ENCODE results near the gene TBC1D10B.
"Not testable (repeated sequence)": the region's sequence is repeated elsewhere in the genome, so short reads cannot be mapped to it uniquely, and the experiment has no call there.

Gene TBC1D10B

GRCh38 chr16:30396627-30397026, 26.3 kb upstream of the TBC1D10B start:
- Histone ChIP-seq H3K4me3 (ENCODE audit: extremely low read depth, insufficient read depth, low read length, poor library complexity, severe bottlenecking) (peak overlapping the region; percentile 74), H3K4me1 (ENCODE audit: control insufficient read depth, insufficient read depth, low read length, poor library complexity, severe bottlenecking) (peaks cover 44% of the 10 kb centered on the region), H3K36me3 (ENCODE audit: control insufficient read depth, insufficient read depth, low read length) (peaks cover 25% of the 10 kb centered on the region)
- H3K27ac ChIP-seq (ENCODE audit: low read depth, low read length, severe bottlenecking); H3K9me3 ChIP-seq (ENCODE audit: control insufficient read depth, low read length): not testable (repeated sequence)
- WGBS, 2 experiments (ENCODE audit: insufficient coverage in 2 of 2): 100% methylated on average over 2 of the region's 4 CpGs

- WGBS, 2 experiments (ENCODE audit: insufficient coverage in 2 of 2): 17 to 19% methylated on average over 12 of the region's 13 CpGs
- H3K4me3 ChIP-seq (ENCODE audit: extremely low read depth, insufficient read depth, low read length, poor library complexity, severe bottlenecking): peak overlapping the region; percentile 74
- peaks cover 44% of the 10 kb centered on the region for H3K4me1 ChIP-seq (ENCODE audit: control insufficient read depth, insufficient read depth, low read length, poor library complexity, severe bottlenecking)
- peaks cover 25% of the 10 kb centered on the region for H3K36me3 ChIP-seq (ENCODE audit: control insufficient read depth, insufficient read depth, low read length)
- H3K27ac ChIP-seq (ENCODE audit: low read depth, low read length, severe bottlenecking): peak overlapping the region; percentile 99
- no peaks in the 10 kb centered on the region for H3K9me3 ChIP-seq (ENCODE audit: control insufficient read depth, low read length)
These were observed 25.8 kb upstream of the TBC1D10B start for GRCh38 chr16:30395992-30396585.

GRCh38 chr16:30395155-30395991, 25.1 kb upstream of the TBC1D10B start, which contains the start of gene ZNF48:
Gene ZNF48, plus strand, starts transcription at chr16:30395420. Its CDS starts 375 bp downstream, at chr16:30395795.
- peaks cover 25% of the 10 kb centered on the region for H3K36me3 ChIP-seq (ENCODE audit: control insufficient read depth, insufficient read depth, low read length)
- H3K27ac ChIP-seq (ENCODE audit: low read depth, low read length, severe bottlenecking): peak within 1 kb of the TSS; percentile 99
- H3K9me3 ChIP-seq (ENCODE audit: control insufficient read depth, low read length): no peaks in the 10 kb centered on the region
- H3K4me1 ChIP-seq (ENCODE audit: control insufficient read depth, insufficient read depth, low read length, poor library complexity, severe bottlenecking): peaks cover 44% of the 10 kb centered on the region
- 0 to 1% methylated on average over 70 to 71 of the region's 103 CpGs for WGBS, 2 experiments (ENCODE audit: insufficient coverage in 2 of 2)
- H3K4me3 ChIP-seq (ENCODE audit: extremely low read depth, insufficient read depth, low read length, poor library complexity, severe bottlenecking): peak within 1 kb of the TSS; percentile 74

- WGBS, 2 experiments (ENCODE audit: insufficient coverage in 2 of 2): 2% methylated on average over 23 to 28 of the region's 31 CpGs
- Histone ChIP-seq H3K27ac (ENCODE audit: low read depth, low read length, severe bottlenecking) (peak overlapping the region; percentile 99), H3K9me3 (ENCODE audit: control insufficient read depth, low read length) (no peaks in the 10 kb centered on the region), H3K36me3 (ENCODE audit: control insufficient read depth, insufficient read depth, low read length) (peaks cover 25% of the 10 kb centered on the region), H3K4me3 (ENCODE audit: extremely low read depth, insufficient read depth, low read length, poor library complexity, severe bottlenecking) (peak overlapping the region; percentile 74), H3K4me1 (ENCODE audit: control insufficient read depth, insufficient read depth, low read length, poor library complexity, severe bottlenecking) (peaks cover 43% of the 10 kb centered on the region)
These were observed 24.4 kb upstream of the TBC1D10B start for GRCh38 chr16:30394592-30395154.

GRCh38 chr16:30383521-30383920, 13.2 kb upstream of the TBC1D10B start:
- Histone ChIP-seq H3K9me3 (ENCODE audit: control insufficient read depth, low read length) (no peaks in the 10 kb centered on the region), H3K4me3 (ENCODE audit: extremely low read depth, insufficient read depth, low read length, poor library complexity, severe bottlenecking) (no peak overlapping the region), H3K4me1 (ENCODE audit: control insufficient read depth, insufficient read depth, low read length, poor library complexity, severe bottlenecking) (peaks cover 10% of the 10 kb centered on the region), H3K36me3 (ENCODE audit: control insufficient read depth, insufficient read depth, low read length) (peaks cover 8% of the 10 kb centered on the region), H3K27ac (ENCODE audit: low read depth, low read length, severe bottlenecking) (no peak overlapping the region)
- WGBS, 2 experiments (ENCODE audit: insufficient coverage in 2 of 2): 71 to 83% methylated on average over 2 of the region's 2 CpGs

GRCh38 chr16:30382111-30382881, 12.0 kb upstream of the TBC1D10B start, which contains the start of gene SEPTIN1:
Gene SEPTIN1, minus strand, starts transcription at chr16:30382561. Its CDS starts 19 bp downstream, at chr16:30382542.
- 91 to 92% methylated on average over 9 to 11 of the region's 12 CpGs for WGBS, 2 experiments (ENCODE audit: insufficient coverage in 2 of 2)
- no peak within 1 kb of the TSS for H3K4me3 ChIP-seq (ENCODE audit: extremely low read depth, insufficient read depth, low read length, poor library complexity, severe bottlenecking)
- peaks cover 10% of the 10 kb centered on the region for H3K4me1 ChIP-seq (ENCODE audit: control insufficient read depth, insufficient read depth, low read length, poor library complexity, severe bottlenecking)
- no peaks in the 10 kb centered on the region for H3K9me3 ChIP-seq (ENCODE audit: control insufficient read depth, low read length)
- peaks cover 8% of the 10 kb centered on the region for H3K36me3 ChIP-seq (ENCODE audit: control insufficient read depth, insufficient read depth, low read length)
- H3K27ac ChIP-seq (ENCODE audit: low read depth, low read length, severe bottlenecking): peak within 1 kb of the TSS; percentile 10

- Histone ChIP-seq H3K4me1 (ENCODE audit: control insufficient read depth, insufficient read depth, low read length, poor library complexity, severe bottlenecking) (peaks cover 15% of the 10 kb centered on the region), H3K9me3 (ENCODE audit: control insufficient read depth, low read length) (no peaks in the 10 kb centered on the region), H3K27ac (ENCODE audit: low read depth, low read length, severe bottlenecking) (peak overlapping the region; percentile 10), H3K4me3 (ENCODE audit: extremely low read depth, insufficient read depth, low read length, poor library complexity, severe bottlenecking) (no peak overlapping the region), H3K36me3 (ENCODE audit: control insufficient read depth, insufficient read depth, low read length) (peaks cover 8% of the 10 kb centered on the region)
- WGBS, 2 experiments (ENCODE audit: insufficient coverage in 2 of 2): 69 to 88% methylated on average over 3 to 5 of the region's 13 CpGs
These were observed 11.2 kb upstream of the TBC1D10B start for GRCh38 chr16:30381291-30382041.

- no peak overlapping the region for H3K27ac ChIP-seq (ENCODE audit: low read depth, low read length, severe bottlenecking)
- peaks cover 8% of the 10 kb centered on the region for H3K36me3 ChIP-seq (ENCODE audit: control insufficient read depth, insufficient read depth, low read length)
- no peak overlapping the region for H3K4me3 ChIP-seq (ENCODE audit: extremely low read depth, insufficient read depth, low read length, poor library complexity, severe bottlenecking)
- H3K4me1 ChIP-seq (ENCODE audit: control insufficient read depth, insufficient read depth, low read length, poor library complexity, severe bottlenecking): peaks cover 19% of the 10 kb centered on the region
- H3K9me3 ChIP-seq (ENCODE audit: control insufficient read depth, low read length): no peaks in the 10 kb centered on the region
- WGBS, 2 experiments (ENCODE audit: insufficient coverage in 2 of 2): 96 to 98% methylated on average over 4 to 6 of the region's 6 CpGs
These were observed 10.5 kb upstream of the TBC1D10B start for GRCh38 chr16:30380803-30381208.

GRCh38 chr16:30380072-30380802, 9.9 kb upstream of the TBC1D10B start:
- WGBS, 2 experiments (ENCODE audit: insufficient coverage in 2 of 2): 96 to 100% methylated on average over 2 to 3 of the region's 4 CpGs
- Histone ChIP-seq H3K9me3 (ENCODE audit: control insufficient read depth, low read length) (no peaks in the 10 kb centered on the region), H3K36me3 (ENCODE audit: control insufficient read depth, insufficient read depth, low read length) (peaks cover 8% of the 10 kb centered on the region), H3K27ac (ENCODE audit: low read depth, low read length, severe bottlenecking) (no peak overlapping the region), H3K4me1 (ENCODE audit: control insufficient read depth, insufficient read depth, low read length, poor library complexity, severe bottlenecking) (peaks cover 22% of the 10 kb centered on the region), H3K4me3 (ENCODE audit: extremely low read depth, insufficient read depth, low read length, poor library complexity, severe bottlenecking) (no peak overlapping the region)
